H1 (cell line): ENCODE measurements around the gene PPOX. TPM values are rescaled to one million over a fixed set of nuclear protein-coding genes. Genes with fewer than 3 reads are reported as not detected.

Experiments used
- CTCF ChIA-PET: fragments of 300-600 bp; sonication (Branson Sonifier 250); formaldehyde crosslinking; loops from one replicate; lab custom pipeline; 2021; ENCODE audit not compliant: partially characterized antibody; lab: Charles Lee
- POLR2A ChIA-PET: fragments of 300-600 bp; sonication (Branson Sonifier 250); formaldehyde crosslinking; loops from one replicate; lab custom pipeline; 2021; ENCODE audit warnings: inconsistent platforms; ENCODE audit not compliant: partially characterized antibody; lab: Charles Lee
- DNase-seq, 2 experiments: peaks; one replicate each; pipeline versions ENCODE4 v3.0.0 to v3.0.0-alpha.2; 2010 to 2022; ENCODE audit warnings: low spot score in 2 of 2, low read depth in 1 of 2, mixed read lengths in 1 of 2
- FAIRE-seq: peaks from 2 replicates; lab custom pipeline; 2011; peaks lifted over from hg19 to GRCh38; lab: Jason Lieb, UNC
- H2AFZ ChIP-seq: 2 replicates; pipeline ENCODE4 v1.8.1; 2012; ENCODE audit warnings: low read length, inconsistent platforms
- H2AK5ac ChIP-seq: 2 replicates; pipeline ENCODE4 v1.6.1; 2013; ENCODE audit warnings: low read depth, low read length
- H2BK120ac ChIP-seq: replicated peaks from 2 replicates; pipeline ENCODE3; 2013; ENCODE audit warnings: low read depth, low read length, inconsistent platforms
- H2BK12ac ChIP-seq: 2 replicates; pipeline ENCODE4 v1.6.1; 2013; ENCODE audit warnings: low read depth, low read length
- H2BK15ac ChIP-seq: 2 replicates; pipeline ENCODE4 v1.6.1; 2013; ENCODE audit warnings: low read length
- H2BK20ac ChIP-seq: 2 replicates; pipeline ENCODE4 v1.6.1; 2013; ENCODE audit warnings: low read length
- H2BK5ac ChIP-seq: 2 replicates; pipeline ENCODE4 v1.6.1; 2013; ENCODE audit warnings: low read depth, low read length
- H3K14ac ChIP-seq: 2 replicates; pipeline ENCODE4 v1.6.1; 2013; ENCODE audit warnings: inconsistent platforms; ENCODE audit not compliant: insufficient read length
- H3K18ac ChIP-seq: 2 replicates; pipeline ENCODE4 v1.6.1; 2013; ENCODE audit warnings: low read length; ENCODE audit errors: extremely low read depth
- H3K23ac ChIP-seq: 2 replicates; pipeline ENCODE4 v1.6.1; 2013; ENCODE audit warnings: inconsistent platforms; ENCODE audit not compliant: insufficient read length
- H3K23me2 ChIP-seq: 2 replicates; pipeline ENCODE4 v1.6.1; 2013; ENCODE audit warnings: low read depth, low read length
- H3K27ac ChIP-seq: 2 replicates; pipeline ENCODE4 v1.6.1; 2011; ENCODE audit warnings: low read depth, low read length, inconsistent platforms
- H3K27me3 ChIP-seq, 4 experiments: replicated peaks in 1 of 4; 1 replicate in 1 of 4; 2 replicates in 3 of 4; pipeline versions ENCODE4 v1.6.1 to v1.8.1; 2011 to 2013; ENCODE audit warnings: low read length in 3 of 4, mild to moderate bottlenecking in 3 of 4, inconsistent platforms in 2 of 4, mixed read lengths in 2 of 4, moderate library complexity in 1 of 4; ENCODE audit not compliant: control insufficient read depth in 3 of 4, insufficient read depth in 3 of 4; ENCODE audit errors: extremely low read depth in 1 of 4
- H3K36me3 ChIP-seq, 4 experiments: 2 replicates each; pipeline versions ENCODE4 v1.6.1 to v1.8.1; 2011 to 2013; ENCODE audit warnings: mild to moderate bottlenecking in 4 of 4, low read length in 3 of 4, moderate library complexity in 2 of 4, control low read depth in 1 of 4, inconsistent platforms in 1 of 4; ENCODE audit not compliant: insufficient read depth in 4 of 4, control insufficient read depth in 2 of 4
- H3K4ac ChIP-seq: replicated peaks from 2 replicates; pipeline ENCODE3; 2013; ENCODE audit warnings: low read length, low read depth, mixed read lengths, inconsistent platforms; ENCODE audit not compliant: insufficient read length
- H3K4me1 ChIP-seq, 4 experiments: replicated peaks in 1 of 4; 1 replicate in 1 of 4; 2 replicates in 3 of 4; pipeline versions ENCODE4 v1.6.1 to v1.8.1; 2011 to 2013; ENCODE audit warnings: low read length in 3 of 4, inconsistent platforms in 2 of 4, mixed read lengths in 1 of 4; ENCODE audit not compliant: insufficient read depth in 4 of 4, control insufficient read depth in 3 of 4
- H3K4me2 ChIP-seq, 2 experiments: 2 replicates each; pipeline versions ENCODE4 v1.6.1 to v1.8.1; 2011 to 2013; ENCODE audit warnings: low read depth in 2 of 2, low read length in 2 of 2, control low read depth in 1 of 2, inconsistent platforms in 1 of 2, mild to moderate bottlenecking in 1 of 2; ENCODE audit not compliant: insufficient read depth in 1 of 2
- H3K4me3 ChIP-seq, 4 experiments: fragments of 200-600, 300-600 bp in 1 of 4; sonication (generic), shearing (Covaris generic), sonication (Bioruptor Twin) in 1 of 4; 2 replicates each; pipeline versions ENCODE4 v1.5.1 to v1.8.1; 2011 to 2016; ENCODE audit warnings: low read length in 4 of 4, low read depth in 3 of 4, control low read depth in 2 of 4, inconsistent platforms in 2 of 4, mild to moderate bottlenecking in 2 of 4, mixed read lengths in 1 of 4, moderate library complexity in 1 of 4; ENCODE audit not compliant: insufficient read depth in 2 of 4; ENCODE audit errors: extremely low read depth in 1 of 4
- H3K56ac ChIP-seq: replicated peaks from 2 replicates; pipeline ENCODE3; 2013; ENCODE audit warnings: low read depth, mild to moderate bottlenecking, mixed read lengths, low read length, inconsistent platforms; ENCODE audit not compliant: insufficient read length
- H3K79me1 ChIP-seq: 2 replicates; pipeline ENCODE4 v1.6.1; 2013; ENCODE audit warnings: low read depth, low read length, control low read depth
- H3K79me2 ChIP-seq, 2 experiments: 2 replicates each; pipeline versions ENCODE4 v1.6.1 to v1.8.1; 2012 to 2013; ENCODE audit warnings: low read length in 2 of 2, mild to moderate bottlenecking in 2 of 2, inconsistent platforms in 1 of 2; ENCODE audit not compliant: insufficient read depth in 2 of 2, control insufficient read depth in 1 of 2
- H3K9ac ChIP-seq, 4 experiments: replicated peaks in 1 of 4; 1 replicate in 1 of 4; 2 replicates in 3 of 4; pipeline versions ENCODE4 v1.6.1 to v1.8.1; 2011 to 2013; ENCODE audit warnings: low read depth in 3 of 4, low read length in 3 of 4, control low read depth in 2 of 4, mild to moderate bottlenecking in 2 of 4, moderate library complexity in 2 of 4, inconsistent platforms in 1 of 4; ENCODE audit errors: extremely low read depth in 1 of 4
- H3K9me3 ChIP-seq, 2 experiments: 2 replicates each; pipeline versions ENCODE4 v1.6.1 to v1.8.1; 2012 to 2013; ENCODE audit warnings: mild to moderate bottlenecking in 2 of 2, moderate library complexity in 2 of 2, control low read depth in 1 of 2, inconsistent platforms in 1 of 2, low read depth in 1 of 2, low read length in 1 of 2, mixed read lengths in 1 of 2; ENCODE audit not compliant: insufficient read depth in 2 of 2
- H4K20me1 ChIP-seq, 2 experiments: replicated peaks in 1 of 2; 2 replicates each; pipeline versions ENCODE3 to v1.8.1; 2011 to 2013; ENCODE audit warnings: inconsistent platforms in 2 of 2, low read length in 2 of 2, mild to moderate bottlenecking in 1 of 2; ENCODE audit not compliant: insufficient read depth in 2 of 2, control insufficient read depth in 1 of 2
- H4K5ac ChIP-seq: 2 replicates; pipeline ENCODE4 v1.6.1; 2013; ENCODE audit warnings: low read length, low read depth, mixed read lengths, inconsistent platforms; ENCODE audit not compliant: insufficient read length
- H4K8ac ChIP-seq: 2 replicates; pipeline ENCODE4 v1.8.0; 2013; ENCODE audit warnings: mild to moderate bottlenecking, moderate library complexity, low read length, inconsistent platforms; ENCODE audit not compliant: insufficient read depth; ENCODE audit errors: extremely low read depth
- H4K91ac ChIP-seq: replicated peaks from 2 replicates; pipeline ENCODE3; 2013; ENCODE audit warnings: low read length, mixed read lengths, inconsistent platforms; ENCODE audit not compliant: insufficient read length
- ATF2 ChIP-seq: IDR thresholded peaks from 2 replicates; pipeline ENCODE4 v1.6.1; 2012; ENCODE audit warnings: low read length, inconsistent platforms
- ATF3 ChIP-seq: IDR thresholded peaks from 2 replicates; pipeline ENCODE4 v1.6.1; 2011; ENCODE audit warnings: low read depth, mild to moderate bottlenecking, low read length; ENCODE audit not compliant: insufficient read depth
- BRCA1 ChIP-seq: IDR thresholded peaks from 2 replicates; pipeline ENCODE4 v1.6.1; 2012; ENCODE audit warnings: low read depth, low read length, improper control_type of control experiment
- CHD1 ChIP-seq: IDR thresholded peaks from 2 replicates; pipeline ENCODE4 v1.6.1; 2012; ENCODE audit warnings: low read depth, low read length, improper control_type of control experiment
- JUND ChIP-seq: IDR thresholded peaks from 2 replicates; pipeline ENCODE4 v1.6.1; 2011; ENCODE audit warnings: mild to moderate bottlenecking, improper control_type of control experiment, low read length
- NANOG ChIP-seq: IDR thresholded peaks from 2 replicates; pipeline ENCODE4 v1.6.1; 2011; ENCODE audit warnings: low read length, low read depth, mild to moderate bottlenecking, inconsistent platforms; ENCODE audit not compliant: insufficient read depth, poor library complexity, severe bottlenecking
- POLR2A ChIP-seq, 2 experiments: IDR thresholded peaks; 1 replicate in 1 of 2; 2 replicates in 1 of 2; pipeline ENCODE4 v1.6.1; 2011; ENCODE audit warnings: low read depth in 2 of 2, low read length in 2 of 2, mild to moderate bottlenecking in 2 of 2; ENCODE audit errors: control extremely low read depth in 1 of 2
- RAD21 ChIP-seq, 2 experiments: IDR thresholded peaks in 1 of 2; conservative IDR thresholded peaks in 1 of 2; 2 replicates each; pipeline ENCODE4 v1.6.1; 2011; ENCODE audit warnings: low read depth in 2 of 2, low read length in 2 of 2, improper control_type of control experiment in 1 of 2, inconsistent platforms in 1 of 2, mild to moderate bottlenecking in 1 of 2, moderate library complexity in 1 of 2
- RFX5 ChIP-seq: IDR thresholded peaks from 2 replicates; pipeline ENCODE4 v1.6.1; 2011; ENCODE audit warnings: low read depth, low read length, improper control_type of control experiment, borderline replicate concordance
- RNF2 ChIP-seq: fragments of 200-900, 300-1000 bp; sonication (generic); IDR thresholded peaks from 2 replicates; pipeline ENCODE4 v1.7.1; 2016; ENCODE audit warnings: borderline replicate concordance, low read depth, mild to moderate bottlenecking, antibody characterized with exemption, low read length; ENCODE audit not compliant: poor library complexity, severe bottlenecking; ENCODE audit errors: missing control alignments
- SP1 ChIP-seq: IDR thresholded peaks from 2 replicates; pipeline ENCODE4 v1.6.1; 2011; ENCODE audit warnings: low read depth, low read length
- WGBS, 2 experiments: shearing (Covaris generic) in 1 of 2; methylation state at CpG; one replicate each; pipeline versions ENCODE4 v1.1.6 to v1.1.7; 2013 to 2015; ENCODE audit warnings: low lambda C conversion rate in 2 of 2, mixed read lengths in 2 of 2, inconsistent platforms in 1 of 2, low coverage in 1 of 2, missing lambda C conversion rate in 1 of 2; ENCODE audit not compliant: insufficient replicate concordance in 2 of 2, insufficient coverage in 1 of 2, insufficient read length in 1 of 2; ENCODE audit errors: extremely low coverage in 1 of 2, missing lambda C conversion rate in 1 of 2; 5-methylcytosine and 5-hydroxymethylcytosine counted together
- polyA plus RNA-seq, 7 experiments: library from polyadenylated mRNA; depleted of rRNA in 3 of 7; stranded (reverse) in 5 of 7; unstranded in 2 of 7; fragments of >200 nt in 5 of 7; fragments of 200-250 nt in 2 of 7; gene quantifications; 1 replicate in 5 of 7; 2 replicates in 1 of 7; 4 replicates in 1 of 7; pipeline versions ENCODE4 v1.2.1 to v1.2.3, GENCODE V29; 2011 to 2013; ENCODE audit warnings: missing spikeins in 2 of 7, mixed read lengths in 2 of 7
- total RNA-seq: library from RNA; stranded (reverse); fragmentation: NEBNext Ultra II Directional; extraction: Animal tissue kit (Norgen Biotek cat#: 25700); gene quantifications from 2 replicates; pipeline ENCODE4 v1.2.1, GENCODE V29; 2021

Gene PPOX
- total and polyA plus RNA-seq, 2 of the 8 experiments (the other 6 are each of a cell fraction or from before 2014, with no cell fraction given), result 39.4 to 40.4 TPM

DNA sequence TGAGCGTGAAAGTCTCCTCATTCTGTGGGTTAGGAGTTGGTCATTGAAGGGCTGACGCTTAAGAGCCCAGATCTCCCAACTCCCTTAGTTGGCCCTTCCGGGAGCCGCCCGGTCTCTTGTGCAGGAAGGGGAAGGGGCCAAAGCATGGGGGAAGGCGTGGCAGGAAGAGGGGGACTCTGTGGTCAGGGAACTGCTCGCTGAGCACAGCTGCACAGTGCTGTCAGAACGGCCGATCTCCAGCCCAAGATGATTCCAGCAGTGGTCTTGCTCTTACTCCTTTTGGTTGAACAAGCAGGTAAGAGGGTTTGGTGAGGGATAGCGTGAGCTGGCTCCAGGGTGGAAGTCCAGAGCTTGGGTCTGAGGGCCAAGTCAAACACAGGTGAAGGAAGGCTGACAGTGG, 48.9 kb downstream of the PPOX start, which contains the start of gene FCER1G:
TSS of gene FCER1G (plus strand) at position 220 of the 400 bp plus-strand sequence. CDS start at position 247, 27 bp downstream.
- FAIRE-seq, result no peak
- Histone ChIP-seq H2BK12ac (no peak within 1 kb of the TSS), H3K4me2 (no peak within 1 kb of the TSS), H2BK20ac (no peak within 1 kb of the TSS), H3K18ac (no peak within 1 kb of the TSS), H3K23ac (no peak within 1 kb of the TSS), H3K9ac (no peak within 1 kb of the TSS), H3K4me1 (peaks cover 0 to 13% (median 1%) of the 10 kb centered on the region in 4 experiments; a peak in 6 of 7 replicates), H2AFZ (no peak within 1 kb of the TSS), H2AK5ac (no peak within 1 kb of the TSS), H3K9me3 (no peaks in the 10 kb centered on the region), H3K4ac (no peak within 1 kb of the TSS), H3K27me3 (no peaks in the 10 kb centered on the region), H4K20me1 (peaks cover 1 to 4% of the 10 kb centered on the region in 2 experiments), H2BK120ac (no peak within 1 kb of the TSS), H3K27ac (no peak within 1 kb of the TSS), H4K8ac (no peak within 1 kb of the TSS; the same call in 1 of the 2 replicates), H3K4me3 (no peak within 1 kb of the TSS), H2BK15ac (no peak within 1 kb of the TSS), H3K79me2 (no peaks in the 10 kb centered on the region), H3K56ac (no peak within 1 kb of the TSS), H3K79me1 (no peaks in the 10 kb centered on the region), H2BK5ac (no peak within 1 kb of the TSS), H3K14ac (no peak within 1 kb of the TSS), H4K5ac (no peak within 1 kb of the TSS), H3K23me2 (no peaks in the 10 kb centered on the region), H3K36me3 (peaks cover 25 to 43% (median 40%) of the 10 kb centered on the region in 4 experiments), H4K91ac (no peak within 1 kb of the TSS)
- CTCF ChIA-PET, result interaction anchor here (1.0 to 23.7 kb wide), 6 partner anchors 10 to 168 kb away, joined by 3 to 427 read pairs (median 46); partner anchors contain the start of genes ADAMTS4, NDUFS2, SDHC and TOMM40L
- POLR2A ChIA-PET, result interaction anchor here (0.9 to 9.9 kb wide), 5 partner anchors 9 to 99 kb away, joined by 3 to 82 read pairs (median 5); partner anchors contain the start of genes ADAMTS4, NDUFS2 and SDHC
- no peak for DNase-seq
- WGBS, 2 experiments, result 86% methylated on average over 10 of the region's 10 CpGs; no CpG with 5 or more reads in 1 of the 2 experiments
- TF ChIP-seq BRCA1, result no peak
- no peak for TF ChIP-seq NANOG
- no peak for TF ChIP-seq SP1
- no peak for TF ChIP-seq CHD1
- no peak for TF ChIP-seq RFX5
- no peak for TF ChIP-seq RNF2
- TF ChIP-seq JUND, result no peak
- no peak for TF ChIP-seq ATF2
- no peak for TF ChIP-seq RAD21 (IDR thresholded peaks at IDR 0.05 in 1 of 2, conservative IDR thresholded peaks at IDR 0.05 in 1 of 2; ENCODE audit: low read depth in 2 of 2, low read length in 2 of 2)
- no peak for TF ChIP-seq POLR2A (IDR thresholded peaks at IDR 0.05; ENCODE audit: control extremely low read depth in 1 of 2, low read depth in 2 of 2, low read length in 2 of 2)
- no peak for TF ChIP-seq ATF3
